Stimulated activated CD4-positive, alpha-beta T cell treated with anti-CD3 and anti-CD28 coated beads, Interleukin-4, amount 100 ng/mL, for 24 hours (primary cell): ENCODE data around the gene TFDP1.
"Not testable (repeated sequence)": the region's sequence is repeated elsewhere in the genome, so short reads cannot be mapped to it uniquely, and the experiment has no call there.

ENCODE experiments used
- DNase-seq: peaks from one replicate; pipeline ENCODE4 v3.0.0-alpha.2; 2020

The TFDP1 gene

GRCh38 chr13:113621046-113621445, 36.5 kb downstream of the TFDP1 start:
- no peak for DNase-seq

- not testable (repeated sequence) for DNase-seq
Measured at GRCh38 chr13:113621498-113621897, 36.9 kb downstream of the TFDP1 start.

GRCh38 chr13:113621986-113622550, 37.5 kb downstream of the TFDP1 start:
- DNase-seq, result not testable (repeated sequence)

DNA sequence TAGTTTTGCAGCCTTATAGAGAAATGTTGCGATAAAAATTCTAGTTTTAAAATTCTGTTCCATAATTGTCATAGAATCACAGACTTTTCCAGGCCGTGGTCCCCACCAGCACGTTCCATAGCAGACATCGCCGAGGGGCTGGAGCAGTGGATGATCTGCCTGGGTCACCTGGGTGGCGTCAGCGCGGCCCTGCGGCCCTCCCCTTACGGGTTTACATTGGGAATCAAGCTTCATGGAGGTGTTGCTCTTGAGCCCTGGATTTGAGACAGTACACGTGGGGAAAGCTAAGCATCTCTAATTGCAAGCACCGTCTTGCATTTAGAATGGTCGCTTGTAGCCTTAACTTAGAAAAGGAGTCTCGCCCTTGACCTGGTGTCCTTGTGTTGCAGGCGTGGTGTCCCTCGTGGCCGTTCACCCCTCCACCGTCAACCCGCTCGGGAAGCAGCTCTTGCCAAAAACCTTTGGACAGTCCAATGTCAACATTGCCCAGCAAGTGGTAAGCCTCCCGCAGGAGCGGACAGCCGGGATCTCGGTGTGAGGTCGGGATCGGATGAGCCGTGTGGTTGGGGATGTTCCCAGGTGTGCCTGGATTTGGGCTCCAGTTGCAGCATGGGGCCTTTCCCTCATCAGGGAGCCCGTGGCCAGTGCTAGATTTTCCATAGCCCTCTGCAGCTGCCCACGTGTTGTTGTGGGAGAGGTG, 38.4 kb downstream of the TFDP1 start:
- no peak for DNase-seq

GRCh38 chr13:113623491-113624234, 39.1 kb downstream of the TFDP1 start:
- no peak for DNase-seq

- no peak for DNase-seq
Measured at GRCh38 chr13:113624235-113624587, 39.7 kb downstream of the TFDP1 start.

- not testable (repeated sequence) for DNase-seq
Measured at GRCh38 chr13:113624640-113625304, 40.2 kb downstream of the TFDP1 start.

GRCh38 chr13:113625965-113626721, 41.6 kb downstream of the TFDP1 start:
- no peak for DNase-seq

DNA sequence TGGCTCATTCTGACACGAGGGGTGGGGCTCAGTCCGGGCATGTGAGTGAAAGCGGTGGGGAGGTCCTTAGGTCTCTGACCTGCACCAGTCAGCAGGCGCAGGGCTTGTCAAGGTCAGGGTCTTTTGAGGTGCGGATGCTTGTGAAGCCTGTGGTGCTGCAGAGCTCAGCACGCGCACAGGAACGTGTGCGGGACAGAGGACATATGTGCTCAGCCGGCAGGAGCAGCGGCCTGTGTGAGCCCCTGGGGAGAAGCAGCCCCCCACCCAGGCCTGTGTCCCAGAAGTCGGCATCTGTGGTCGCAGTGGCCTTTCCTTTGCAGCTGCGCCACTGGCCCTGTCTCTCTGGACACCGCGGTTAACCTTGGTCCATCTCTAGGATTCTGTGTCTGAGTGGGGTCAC, 42.6 kb downstream of the TFDP1 start:
- no peak for DNase-seq

GRCh38 chr13:113628291-113629270, 44.0 kb downstream of the TFDP1 start:
- DNase-seq, result no peak

- DNase-seq, result no peak
Measured at GRCh38 chr13:113629866-113630265, 45.3 kb downstream of the TFDP1 start.

- DNase-seq, result no peak
Measured at GRCh38 chr13:113630296-113630695, 45.7 kb downstream of the TFDP1 start.

GRCh38 chr13:113630804-113631203, 46.3 kb downstream of the TFDP1 start:
- no peak for DNase-seq

GRCh38 chr13:113631341-113632095, 47.0 kb downstream of the TFDP1 start:
- no peak for DNase-seq

DNA sequence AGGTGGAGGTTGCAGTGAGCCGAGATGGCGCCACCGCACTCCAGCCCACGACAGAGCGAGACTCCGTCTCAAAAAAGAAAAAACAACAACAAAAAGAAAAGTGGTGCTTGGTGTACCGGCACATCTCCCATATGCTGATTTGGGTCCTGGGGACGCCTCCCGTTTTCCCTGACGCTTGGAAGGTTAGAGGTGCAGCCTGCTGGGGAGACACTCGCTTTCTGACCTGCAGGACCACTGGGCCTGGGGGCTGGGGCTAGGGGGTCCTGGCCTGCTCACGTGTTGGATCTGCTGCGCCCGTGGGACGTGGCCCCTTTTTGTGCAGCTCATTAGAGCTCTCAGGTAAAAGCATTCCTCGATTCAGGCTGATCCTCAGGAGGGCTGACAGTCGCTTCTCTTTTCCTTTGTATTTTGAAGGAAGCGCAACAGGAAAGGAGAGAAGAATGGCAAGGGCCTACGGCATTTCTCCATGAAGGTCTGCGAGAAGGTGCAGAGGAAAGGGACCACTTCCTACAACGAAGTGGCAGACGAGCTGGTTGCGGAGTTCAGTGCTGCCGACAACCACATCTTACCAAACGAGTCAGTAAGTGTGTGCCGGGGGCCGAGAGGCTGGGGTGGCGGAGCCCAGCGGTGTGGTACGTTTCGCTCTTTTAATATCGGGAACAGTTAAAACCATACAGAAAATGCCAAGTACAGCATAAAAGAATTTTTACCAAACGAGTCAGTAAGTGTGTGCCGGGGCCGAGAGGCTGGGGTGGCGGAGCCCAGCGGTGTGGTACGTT, 48.3 kb downstream of the TFDP1 start:
- DNase-seq, result no peak

DNA sequence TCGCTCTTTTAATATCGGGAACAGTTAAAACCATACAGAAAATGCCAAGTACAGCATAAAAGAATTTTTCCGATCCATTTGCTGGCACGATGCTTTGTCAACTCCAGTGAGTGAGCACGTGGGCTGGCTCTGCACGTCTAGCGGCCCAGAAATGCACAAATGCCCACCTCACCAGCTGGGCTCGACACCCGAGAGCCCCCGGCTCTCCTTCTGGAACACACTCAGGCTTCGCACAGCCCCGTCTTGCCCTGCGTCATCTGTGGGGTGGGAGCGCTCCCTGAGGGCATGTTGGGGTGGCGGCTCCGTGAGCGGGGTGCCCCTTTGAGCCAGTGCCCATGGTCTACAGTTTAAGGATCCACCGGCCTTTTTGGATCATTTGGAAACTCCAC, 48.9 kb downstream of the TFDP1 start:
- no peak for DNase-seq

- DNase-seq, result no peak
Measured at GRCh38 chr13:113634279-113635047, 49.9 kb downstream of the TFDP1 start.

- DNase-seq, result no peak
Measured at GRCh38 chr13:113635048-113635420, 50.5 kb downstream of the TFDP1 start.

- no peak for DNase-seq
Measured at GRCh38 chr13:113635709-113636108, 51.2 kb downstream of the TFDP1 start.
